ENCODE measurements around the gene ALAS2.

- TF ChIP-seq CTCF (IDR thresholded peaks at IDR 0.05; ENCODE audit: insufficient read depth, low read depth, low read length) (no peak), EZH2 (IDR thresholded peaks at IDR 0.05; ENCODE audit: insufficient read depth, low read length) (no peak)
Observed at GRCh38 chrX:55005256-55005655, 25.5 kb downstream of the ALAS2 start.

All from astrocyte (in vitro differentiated cells and primary cell).